Measurements from ENCODE around the gene SSR4.
"Not testable (repeated sequence)": the region's sequence is repeated elsewhere in the genome, so short reads cannot be mapped to it uniquely, and the experiment has no call there.

SSR4 gene

DNA sequence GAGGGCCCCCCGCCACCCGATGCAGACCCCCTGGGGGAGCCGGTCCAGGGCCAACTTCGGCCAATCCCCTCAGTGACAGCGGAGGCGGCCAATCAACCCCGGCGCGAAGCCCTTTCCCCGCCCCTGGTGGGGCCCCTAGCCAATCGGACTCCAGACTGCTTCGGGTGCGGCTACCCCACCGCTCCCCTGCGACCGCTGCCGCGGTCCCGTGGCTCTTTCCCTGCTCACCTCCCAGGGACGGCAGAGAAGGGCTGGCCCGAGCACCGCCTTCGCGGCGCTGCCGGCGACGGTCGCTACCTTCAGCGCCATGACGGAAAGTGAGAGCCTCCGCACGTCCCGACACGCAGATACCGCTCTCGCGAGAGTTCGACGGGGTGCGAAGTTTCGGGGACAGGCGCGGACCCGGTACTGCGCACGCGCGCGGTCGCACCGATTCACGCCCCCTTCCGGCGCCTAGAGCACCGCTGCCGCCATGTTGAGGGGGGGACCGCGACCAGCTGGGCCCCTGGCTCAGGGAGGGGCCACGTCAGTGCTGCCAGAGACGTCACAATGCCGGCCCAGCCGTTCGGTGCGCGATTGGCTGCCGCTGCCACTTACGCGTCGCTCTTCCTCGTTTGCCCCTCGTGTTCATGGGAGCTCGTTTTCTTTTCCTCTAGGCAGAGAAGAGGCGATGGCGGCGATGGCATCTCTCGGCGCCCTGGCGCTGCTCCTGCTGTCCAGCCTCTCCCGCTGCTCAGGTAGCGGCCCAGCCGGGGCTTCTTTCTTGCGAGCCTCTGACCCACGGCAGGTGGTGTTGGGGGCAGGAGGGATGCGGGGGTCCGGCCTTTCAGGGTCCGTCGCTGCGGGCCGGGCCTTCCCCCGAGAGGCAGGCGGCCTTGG lies at the start of gene SSR4, which contains the start of gene IDH3G:
SSR4 (plus strand) TSS at position 651 of the 879 bp plus-strand sequence; CDS start at position 671, 20 bp downstream.
IDH3G (minus strand) TSS at position 358 of the 879 bp plus-strand sequence; CDS start at position 309, 49 bp downstream.
- DNase-seq (ENCODE audit: low read depth in 2 of 2) = peak; percentile 81 to 82

DNA sequence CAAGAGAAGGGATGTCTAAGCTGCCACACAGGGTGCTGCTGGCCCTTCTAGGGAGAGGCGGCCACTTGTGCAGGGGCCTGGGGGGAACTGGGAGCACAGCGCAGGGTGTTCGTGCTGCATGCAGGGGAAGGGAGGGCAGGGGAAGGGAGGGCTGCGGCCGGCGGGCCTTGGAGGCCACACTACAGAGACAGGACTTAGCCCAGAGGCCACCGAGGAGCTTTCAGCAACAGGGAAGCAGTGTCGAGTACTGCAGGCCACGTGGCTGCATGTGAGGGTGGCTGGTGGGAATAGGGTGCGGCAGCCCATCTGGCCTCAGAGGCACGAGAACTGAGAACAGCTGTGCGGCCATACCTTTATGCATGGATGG lies 49.4 kb upstream of the SSR4 start:
- not testable (repeated sequence) for DNase-seq (ENCODE audit: low read depth in 2 of 2)

DNA sequence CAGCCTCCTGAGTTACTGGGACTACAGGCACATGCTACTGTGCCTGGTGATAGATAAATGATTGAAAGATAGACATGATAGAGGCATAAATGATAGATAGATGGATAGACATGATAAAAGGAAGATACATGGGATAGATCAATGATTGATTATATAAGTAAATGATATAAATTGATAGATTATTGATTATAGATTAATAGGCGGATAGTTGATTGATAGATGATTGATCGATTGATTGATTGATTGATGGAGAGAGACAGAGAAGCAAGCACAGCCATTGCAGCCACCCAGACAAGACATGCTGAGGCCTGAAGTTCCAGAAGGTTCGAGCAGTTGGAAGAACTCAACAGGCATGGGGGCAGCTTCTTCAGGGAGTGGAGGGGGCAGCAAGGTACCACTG lies 48.1 kb upstream of the SSR4 start:
- DNase-seq (ENCODE audit: low read depth in 2 of 2) = no peak

DNA sequence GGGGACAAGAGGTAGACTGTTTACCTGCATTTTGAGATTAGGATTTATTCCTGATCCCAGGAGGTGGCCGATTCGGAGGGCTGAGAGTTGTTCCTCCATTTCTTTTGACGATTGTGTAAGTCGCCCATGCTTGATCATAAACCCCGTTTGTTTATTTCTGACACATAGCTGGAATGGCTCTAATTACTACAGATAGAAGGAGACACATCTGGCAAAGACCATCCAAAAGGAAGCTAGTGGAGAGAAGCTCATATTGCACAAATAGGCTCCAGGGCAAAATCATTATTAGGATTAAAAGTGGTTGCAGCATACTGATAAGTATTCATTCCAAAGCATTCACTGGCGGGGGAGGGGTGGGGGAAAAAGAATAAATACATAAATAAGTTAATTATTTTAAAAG lies 47.5 kb upstream of the SSR4 start:
- DNase-seq (ENCODE audit: low read depth in 2 of 2) = not testable (repeated sequence)

DNA sequence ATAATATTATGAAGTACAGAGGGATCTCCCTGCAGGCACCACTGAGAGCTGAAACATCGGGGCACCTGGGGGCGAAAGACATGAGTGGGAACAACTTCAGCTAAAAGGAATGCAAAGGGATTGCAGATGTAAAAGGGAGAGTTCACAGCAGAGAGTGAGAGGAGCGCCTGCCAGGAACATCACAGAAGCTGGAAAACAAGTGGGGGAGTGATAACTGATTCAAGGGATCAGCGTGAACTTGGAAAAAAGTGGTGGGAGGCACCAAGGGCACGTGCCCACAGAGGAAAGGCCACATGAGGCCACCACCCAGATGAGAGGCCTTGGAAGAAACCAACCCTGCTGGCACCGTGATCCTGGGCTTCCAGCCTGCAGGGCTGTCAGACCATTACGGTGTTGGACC lies 45.5 kb upstream of the SSR4 start:
- DNase-seq (ENCODE audit: low read depth in 2 of 2) = not testable (repeated sequence)

DNA sequence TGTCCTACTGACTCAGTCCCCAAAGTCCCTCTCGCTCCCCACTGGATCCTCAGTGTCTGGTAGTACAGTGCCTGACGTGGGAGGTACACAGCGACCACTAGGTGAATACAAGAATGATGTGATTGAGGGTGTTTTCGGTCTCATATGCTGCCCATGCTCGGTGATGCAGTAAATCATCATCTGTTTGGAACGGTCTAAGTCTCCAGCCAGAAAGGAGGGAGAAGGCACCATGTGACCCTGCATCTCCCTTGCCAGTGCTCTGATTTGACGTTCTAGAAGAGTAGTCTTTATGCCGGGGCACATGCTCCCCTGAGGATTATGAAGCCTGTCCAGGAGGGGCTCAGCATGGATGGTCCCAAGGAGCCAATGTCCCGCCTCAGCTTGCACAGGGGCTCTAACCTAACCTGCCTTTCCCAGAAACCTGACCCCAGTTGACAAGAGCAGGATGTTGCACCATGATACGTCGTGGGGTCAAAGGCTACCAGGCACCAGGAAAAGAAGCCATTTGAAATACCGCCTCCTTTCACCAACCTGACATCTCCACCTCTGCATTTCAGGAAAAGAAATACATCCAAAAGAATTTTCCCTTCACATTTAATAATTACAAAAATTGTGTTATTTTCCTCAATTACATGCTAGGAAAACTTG lies 44.2 kb upstream of the SSR4 start:
- no peak for DNase-seq (ENCODE audit: low read depth in 2 of 2)

DNA sequence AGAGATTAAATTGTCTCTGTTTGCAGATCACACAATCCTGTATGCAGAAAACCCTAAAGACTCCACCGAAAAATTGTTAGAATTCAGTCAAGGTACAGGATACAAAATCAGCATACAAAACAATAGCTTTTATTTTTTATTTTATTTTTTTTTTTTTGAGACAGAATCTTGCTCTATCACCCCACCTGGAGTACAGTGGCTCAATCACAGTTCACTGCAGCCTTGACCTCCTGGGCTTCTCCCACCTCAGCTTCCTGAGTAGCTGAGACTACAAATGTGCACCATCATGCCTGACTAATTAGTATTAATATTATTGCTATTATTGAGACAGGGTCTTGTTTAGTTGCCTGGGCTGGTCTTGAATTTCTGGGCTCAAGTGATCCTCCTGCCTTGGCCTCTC lies 39.3 kb upstream of the SSR4 start:
- no peak for DNase-seq (ENCODE audit: low read depth in 2 of 2)

DNA sequence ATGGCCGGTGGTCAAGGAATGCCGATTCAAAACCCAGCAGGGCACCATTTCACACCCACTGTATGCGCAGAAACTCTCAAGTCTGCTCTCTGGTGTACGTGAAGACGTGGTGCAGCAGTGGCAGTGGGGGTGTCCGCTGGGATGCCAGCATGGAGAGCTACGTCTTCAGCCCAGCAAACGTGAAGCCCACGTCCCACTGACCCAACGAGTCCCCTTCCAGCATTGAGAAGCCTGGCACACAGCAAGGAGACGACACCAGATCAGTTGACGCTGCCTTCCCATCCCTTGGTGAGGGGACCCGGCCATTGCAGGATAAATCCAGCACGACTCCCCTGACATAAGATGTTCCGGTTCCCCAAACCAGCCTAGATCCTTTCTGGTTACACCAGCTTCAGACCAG lies 32.6 kb upstream of the SSR4 start:
- no peak for DNase-seq (ENCODE audit: low read depth in 2 of 2)

DNA sequence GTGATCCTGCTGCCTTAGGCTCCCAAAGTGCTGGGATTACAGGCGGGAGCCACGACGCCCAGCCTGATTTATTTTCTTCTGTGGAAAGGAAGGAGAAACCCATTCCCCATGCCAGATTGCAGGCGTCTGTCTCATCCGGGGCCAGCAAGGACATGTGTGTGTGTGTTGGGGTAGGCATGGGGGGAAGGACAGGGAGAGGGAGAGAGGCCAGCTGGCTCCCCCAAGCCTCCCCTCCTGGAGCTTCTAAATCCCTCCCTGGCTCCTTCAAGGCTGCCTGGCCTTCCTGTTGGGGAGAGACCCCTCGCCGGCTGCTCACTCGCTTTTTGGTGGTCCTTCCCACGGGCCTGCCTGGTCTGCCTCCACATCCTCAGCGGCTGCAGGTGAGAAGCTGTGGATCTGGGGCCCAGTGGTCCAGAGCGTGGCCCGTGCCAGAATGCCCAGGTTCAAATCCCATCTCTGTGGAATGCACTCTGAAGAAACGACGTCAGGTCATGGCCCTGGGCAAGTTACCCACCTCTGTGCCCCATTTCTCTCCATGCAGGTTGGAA lies 31.8 kb upstream of the SSR4 start:
- DNase-seq (ENCODE audit: low read depth in 2 of 2) = no peak

DNA sequence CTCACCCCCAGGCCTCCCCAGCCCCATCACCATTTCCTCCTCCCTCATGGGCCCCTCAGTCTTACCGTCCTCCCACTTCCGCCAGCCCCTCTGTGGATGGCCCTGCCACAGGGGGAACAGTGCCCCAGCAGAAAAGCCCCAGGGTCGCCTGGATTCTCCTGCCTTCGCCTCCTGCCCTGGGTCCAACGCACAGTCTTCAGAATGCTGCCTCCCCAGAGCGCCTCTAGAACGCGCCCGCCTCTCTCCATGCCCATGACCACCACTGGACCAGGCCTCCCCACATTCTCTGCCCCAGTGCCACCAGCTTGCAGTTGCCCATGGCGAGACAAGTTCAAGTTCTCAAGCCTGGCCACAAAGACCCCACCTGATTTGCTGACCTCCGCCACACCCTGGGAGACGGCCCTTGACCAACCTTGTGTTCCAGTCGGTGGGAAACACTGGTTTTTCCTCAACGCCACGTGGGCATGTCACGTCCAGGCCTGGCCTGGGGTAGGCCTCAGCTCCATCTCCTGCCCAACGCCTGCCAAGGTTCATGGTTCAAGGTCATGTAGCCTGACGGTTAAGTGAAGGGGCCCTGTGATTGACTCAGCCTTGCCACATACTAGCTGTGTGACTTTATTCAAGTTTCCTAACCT lies 31.1 kb upstream of the SSR4 start:
- no peak for DNase-seq (ENCODE audit: low read depth in 2 of 2)

DNA sequence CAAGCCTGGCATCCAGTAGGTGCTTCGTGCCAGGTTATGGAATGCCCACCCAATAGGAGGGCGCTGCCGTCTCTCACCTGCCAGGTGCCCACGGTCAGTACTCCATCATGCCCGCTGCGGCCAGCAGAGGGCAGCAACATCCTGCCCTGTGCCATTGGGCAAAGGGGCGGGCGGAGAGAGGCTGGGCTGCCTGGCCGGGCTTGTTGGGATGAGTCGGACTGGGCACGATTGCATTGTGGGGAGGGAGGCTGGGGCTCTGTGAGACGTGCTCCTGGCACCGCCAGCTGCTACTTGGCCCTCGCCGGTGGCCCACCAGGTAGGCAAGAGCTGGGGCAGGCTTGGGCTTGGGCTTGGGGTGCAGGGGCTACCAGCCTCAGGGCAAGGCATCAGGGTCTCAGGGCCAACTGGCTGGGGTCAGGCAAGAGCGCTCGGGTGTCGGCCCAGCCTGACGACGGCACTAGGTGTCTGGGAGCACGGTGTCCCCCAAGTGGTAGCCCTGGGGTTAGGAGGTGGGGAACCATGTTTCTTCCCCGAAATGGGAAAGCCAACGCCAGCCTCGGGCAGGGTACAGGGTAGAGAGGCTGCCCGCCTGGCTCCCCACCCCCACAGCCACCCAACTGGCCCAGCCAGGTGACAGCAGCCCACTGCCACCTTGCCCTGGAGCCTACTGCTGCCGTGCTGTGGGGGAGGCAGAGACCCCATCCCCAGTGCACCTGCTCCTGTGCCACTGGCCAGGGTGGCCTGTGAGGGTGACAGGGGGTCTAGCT lies 30.3 kb upstream of the SSR4 start, which contains the start of gene PLXNB3:
PLXNB3 (plus strand) TSS at position 261 of the 767 bp plus-strand sequence. CDS start 1,287 bp downstream, outside the sequence.
- peak; percentile 55 to 57 for DNase-seq (ENCODE audit: low read depth in 2 of 2)

DNA sequence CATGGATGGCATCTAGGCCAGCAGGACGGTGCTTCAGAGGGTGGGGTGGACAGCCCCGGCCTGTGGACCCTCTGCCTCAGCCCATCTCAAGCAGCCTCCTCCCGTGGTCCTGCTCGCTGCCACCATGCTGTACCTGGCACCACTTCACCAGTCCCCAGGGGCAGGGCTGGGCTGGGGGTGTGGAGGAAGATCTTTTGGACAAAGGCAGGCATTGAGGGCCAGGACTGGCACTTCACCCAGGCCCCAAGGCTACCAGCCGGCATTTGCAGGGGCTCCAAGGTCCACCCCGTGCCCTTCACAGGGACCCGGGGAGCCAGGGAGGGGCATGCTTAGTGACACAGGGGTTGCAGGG lies 29.7 kb upstream of the SSR4 start:
- no peak for DNase-seq (ENCODE audit: low read depth in 2 of 2)

DNA sequence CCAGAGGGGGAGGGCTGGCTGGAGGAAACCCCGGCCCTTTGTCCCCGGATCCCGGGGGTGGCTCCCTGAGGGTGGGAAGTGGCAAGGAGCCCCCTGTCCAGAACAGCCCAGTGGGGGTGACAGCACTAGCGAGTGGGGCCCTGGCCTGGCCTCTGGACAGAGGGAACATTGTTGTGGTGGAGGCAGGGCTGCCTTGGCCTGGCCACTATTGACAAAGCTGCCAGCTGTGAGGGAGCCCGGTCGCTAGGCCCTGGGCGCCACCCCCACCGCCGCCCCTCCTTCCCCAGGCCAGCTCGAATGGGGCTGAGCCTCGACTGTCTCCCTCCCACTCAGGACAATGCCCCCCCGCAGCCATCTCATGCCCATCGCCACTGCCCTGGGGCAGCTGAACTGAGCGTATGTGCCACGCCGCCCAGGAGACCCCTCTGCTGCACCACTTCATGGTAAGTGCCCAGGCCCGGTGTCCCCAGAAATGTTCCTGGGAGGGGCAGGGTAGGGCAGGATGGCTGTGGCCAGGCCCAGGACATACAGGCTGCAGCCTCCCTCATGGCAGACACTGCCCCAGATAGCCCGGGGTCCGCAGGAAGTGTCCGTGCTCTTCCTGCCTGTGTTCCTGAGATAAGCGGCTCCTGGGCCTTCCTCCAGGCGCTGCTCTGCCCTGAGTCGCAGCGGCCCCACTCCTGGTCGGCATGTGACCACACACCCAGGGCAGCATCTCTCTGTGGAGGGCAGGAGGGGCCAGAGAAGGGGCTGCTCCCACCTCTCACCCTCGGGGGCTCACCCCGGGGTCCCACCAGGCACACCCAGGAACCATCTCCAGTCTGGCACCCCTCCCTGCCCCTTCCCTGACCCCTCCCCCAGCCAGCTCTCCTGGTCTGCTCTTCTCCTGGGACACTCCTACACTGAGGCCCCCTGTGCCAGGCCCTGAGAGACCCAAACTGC lies 29.1 kb upstream of the SSR4 start:
- DNase-seq (ENCODE audit: low read depth in 2 of 2) = no peak

DNA sequence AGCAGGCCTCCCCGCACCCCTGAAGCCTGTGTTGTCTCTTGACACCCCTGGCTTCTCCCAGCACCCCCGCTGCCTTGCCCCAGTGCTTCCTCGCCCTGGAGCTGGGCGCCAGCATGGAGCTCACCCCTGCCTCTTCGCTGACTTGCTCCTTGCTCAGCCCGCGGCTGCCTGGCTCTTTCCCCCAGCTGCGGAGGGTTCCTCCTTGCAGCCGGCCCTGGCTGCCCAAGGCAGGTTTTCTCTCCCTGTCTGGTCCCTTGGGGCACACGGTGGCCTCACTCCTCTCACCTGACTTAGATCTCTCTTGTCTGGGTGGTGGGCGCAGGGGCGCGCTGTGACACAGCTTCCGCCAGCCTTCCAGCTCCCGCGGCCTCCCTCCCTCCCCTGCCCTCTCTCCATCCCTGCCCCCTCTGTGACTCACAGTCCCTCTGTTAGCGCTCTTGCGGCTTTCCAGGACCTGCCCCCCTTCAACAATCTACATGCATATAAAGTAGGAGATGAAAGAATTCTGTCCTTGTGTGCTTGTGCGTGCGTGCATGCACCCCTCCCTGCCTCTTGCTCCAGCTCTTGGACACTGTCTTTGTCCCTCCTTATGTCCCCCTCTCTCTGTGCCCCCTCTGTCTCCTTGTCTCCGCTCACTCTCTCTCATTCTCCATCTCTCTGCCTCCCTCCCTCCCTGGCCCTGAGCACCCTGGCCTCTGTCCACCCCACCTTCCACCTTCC lies 28.2 kb upstream of the SSR4 start:
- peak in 1 of 2 donors; percentile 13 for DNase-seq (ENCODE audit: low read depth in 2 of 2)

DNA sequence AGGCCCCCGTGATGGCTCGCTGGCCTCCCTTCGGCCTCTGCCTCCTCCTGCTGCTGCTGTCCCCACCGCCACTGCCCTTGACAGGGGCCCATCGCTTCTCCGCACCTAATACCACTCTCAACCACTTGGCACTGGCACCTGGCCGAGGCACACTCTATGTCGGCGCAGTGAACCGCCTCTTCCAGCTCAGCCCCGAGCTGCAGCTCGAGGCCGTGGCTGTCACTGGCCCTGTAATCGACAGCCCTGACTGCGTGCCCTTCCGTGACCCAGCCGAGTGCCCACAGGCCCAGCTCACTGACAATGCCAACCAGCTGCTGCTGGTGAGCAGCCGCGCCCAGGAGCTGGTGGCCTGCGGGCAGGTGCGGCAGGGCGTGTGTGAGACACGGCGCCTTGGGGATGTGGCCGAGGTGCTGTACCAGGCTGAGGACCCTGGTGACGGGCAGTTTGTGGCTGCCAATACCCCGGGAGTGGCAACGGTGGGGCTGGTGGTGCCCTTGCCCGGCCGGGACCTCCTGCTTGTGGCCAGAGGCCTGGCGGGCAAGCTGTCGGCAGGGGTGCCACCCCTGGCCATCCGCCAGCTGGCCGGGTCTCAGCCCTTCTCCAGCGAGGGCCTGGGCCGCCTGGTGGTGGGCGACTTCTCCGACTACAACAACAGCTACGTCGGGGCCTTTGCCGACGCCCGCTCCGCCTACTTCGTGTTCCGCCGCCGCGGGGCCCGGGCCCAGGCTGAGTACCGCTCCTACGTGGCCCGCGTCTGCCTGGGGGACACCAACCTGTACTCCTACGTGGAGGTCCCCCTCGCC lies 27.4 kb upstream of the SSR4 start:
- no peak for DNase-seq (ENCODE audit: low read depth in 2 of 2)

DNA sequence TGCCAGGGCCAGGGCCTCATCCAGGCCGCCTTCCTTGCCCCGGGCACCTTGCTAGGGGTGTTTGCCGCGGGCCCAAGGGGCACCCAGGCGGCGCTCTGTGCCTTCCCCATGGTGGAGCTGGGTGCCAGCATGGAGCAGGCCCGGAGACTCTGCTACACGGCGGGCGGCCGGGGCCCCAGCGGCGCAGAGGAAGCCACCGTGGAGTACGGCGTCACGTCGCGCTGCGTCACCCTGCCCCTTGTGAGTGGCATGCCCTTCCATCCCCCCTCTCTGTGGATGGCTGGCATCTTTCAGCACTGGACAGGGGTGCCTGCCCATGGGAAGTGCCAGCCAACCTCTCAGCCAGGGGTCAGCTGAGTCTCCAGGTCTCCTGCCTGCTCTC lies 26.8 kb upstream of the SSR4 start:
- DNase-seq (ENCODE audit: low read depth in 2 of 2) = no peak

DNA sequence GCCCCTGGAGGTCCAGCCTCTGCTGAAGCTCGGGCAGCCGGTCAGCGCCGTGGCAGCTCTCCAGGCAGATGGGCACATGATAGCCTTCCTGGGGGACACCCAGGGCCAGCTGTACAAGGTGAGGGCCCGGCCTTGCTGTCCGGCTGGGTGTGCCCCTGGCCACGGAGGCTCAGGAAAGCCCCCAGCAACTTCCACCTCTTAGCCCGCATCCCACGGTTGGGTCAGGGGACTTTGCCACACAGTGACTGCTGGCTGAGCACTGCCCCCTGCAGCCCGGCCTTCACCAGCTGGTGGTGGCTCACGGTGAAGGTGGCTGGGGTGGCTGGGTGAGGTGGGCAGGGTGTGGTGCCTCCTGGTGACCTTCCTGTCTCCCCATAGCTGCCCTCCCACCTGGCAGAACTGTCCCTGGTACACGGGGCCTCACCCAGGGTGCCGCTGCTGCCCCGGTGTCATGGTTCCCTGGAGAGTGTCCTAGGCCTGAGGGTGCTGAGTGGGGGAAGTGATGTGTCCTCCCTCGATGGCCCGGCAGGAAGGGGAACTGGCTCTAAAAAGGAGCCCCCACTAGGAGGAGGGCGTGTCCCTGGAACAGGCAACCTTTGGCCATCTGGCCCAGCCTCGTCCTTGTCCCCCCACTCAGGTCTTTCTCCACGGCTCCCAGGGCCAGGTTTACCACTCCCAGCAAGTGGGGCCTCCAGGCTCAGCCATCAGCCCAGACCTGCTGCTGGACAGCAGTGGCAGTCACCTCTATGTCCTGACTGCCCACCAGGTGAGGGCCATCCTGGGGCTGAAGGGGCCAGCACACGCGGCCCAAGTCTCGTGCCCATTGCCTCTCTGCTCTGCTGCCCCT lies 25.9 kb upstream of the SSR4 start:
- DNase-seq (ENCODE audit: low read depth in 2 of 2) = no peak

All from stimulated activated CD8-positive, alpha-beta memory T cell treated with anti-CD3 and anti-CD28 coated beads, Interleukin-7, amount 100 ng/mL, for 1 hour (primary cell).